GM12891 (cell line): ENCODE data around the gene TNS1.

ENCODE experiments used
- DNase-seq: peaks from one replicate; pipeline ENCODE4 v3.0.0; 2011; ENCODE audit warnings: low spot score; ENCODE audit not compliant: insufficient read length
- FAIRE-seq: peaks from 2 replicates; lab custom pipeline; 2011; peaks lifted over from hg19 to GRCh38; lab: Jason Lieb, UNC
- PAX5 ChIP-seq: IDR thresholded peaks from 2 replicates; pipeline ENCODE4 v1.6.1; 2011; ENCODE audit warnings: low read length, moderate library complexity, mild to moderate bottlenecking; ENCODE audit not compliant: insufficient read depth, severe bottlenecking
- POLR2A ChIP-seq: IDR thresholded peaks from 2 replicates; pipeline ENCODE4 v1.6.1; 2011; ENCODE audit warnings: low read depth, low read length, control low read depth
- POLR2AphosphoS5 ChIP-seq: IDR thresholded peaks from 2 replicates; pipeline ENCODE4 v1.6.1; 2011; ENCODE audit warnings: low read depth, low read length, control low read depth
- POU2F2 ChIP-seq: IDR thresholded peaks from 2 replicates; pipeline ENCODE4 v1.6.1; 2011; ENCODE audit warnings: low read depth, mild to moderate bottlenecking, control low read depth, low read length, moderate library complexity
- SPI1 ChIP-seq: IDR thresholded peaks from 2 replicates; pipeline ENCODE4 v1.6.1; 2011; ENCODE audit warnings: low read depth, low read length, control low read depth
- TAF1 ChIP-seq: IDR thresholded peaks from 2 replicates; pipeline ENCODE4 v1.6.1; 2011; ENCODE audit warnings: low read depth, low read length, control low read depth

Gene TNS1

GRCh38 chr2:218010140-218010983 is 7.6 kb upstream of the TNS1 start:
- TF ChIP-seq TAF1 = no peak
- DNase-seq = peak; percentile 82
- peak; percentile 74 for FAIRE-seq

- no peak for DNase-seq
- no peak for FAIRE-seq
- TF ChIP-seq PAX5 = no peak
- TF ChIP-seq POU2F2 = no peak
- no peak for TF ChIP-seq POLR2AphosphoS5
- TF ChIP-seq SPI1 = no peak
- TF ChIP-seq POLR2A = no peak
- no peak for TF ChIP-seq TAF1
Observed at GRCh38 chr2:218009765-218010139, 7.0 kb upstream of the TNS1 start.

DNA sequence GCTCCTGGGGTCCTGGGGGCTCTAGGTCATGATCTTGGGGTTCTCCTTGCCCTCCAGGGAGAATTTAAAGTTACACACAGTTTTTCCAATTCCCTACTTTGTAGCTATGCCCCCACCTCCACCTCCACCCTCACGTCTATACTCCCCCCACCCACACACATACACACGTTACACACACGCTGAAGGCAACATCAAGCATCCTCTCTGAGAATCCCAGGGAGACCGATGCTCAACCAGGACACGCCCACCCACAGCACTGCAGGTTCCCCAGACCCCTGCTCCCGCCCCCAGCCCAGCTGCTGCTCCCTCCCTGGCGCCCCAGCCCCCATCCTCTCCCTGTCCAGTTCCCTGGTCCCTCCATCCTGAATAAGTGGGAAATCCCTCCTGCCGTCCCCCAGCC is 6.4 kb upstream of the TNS1 start:
- TF ChIP-seq POLR2A (no peak), POU2F2 (no peak), PAX5 (no peak), SPI1 (no peak), TAF1 (no peak), POLR2AphosphoS5 (no peak)
- FAIRE-seq (no peak), DNase-seq (no peak)

GRCh38 chr2:218008060-218009040 is 5.6 kb upstream of the TNS1 start:
- DNase-seq = no peak
- FAIRE-seq = no peak
- TF ChIP-seq SPI1 (no peak), POLR2AphosphoS5 (no peak), PAX5 (no peak), POLR2A (no peak), POU2F2 (no peak), TAF1 (no peak)

- TF ChIP-seq POLR2A = no peak
- TF ChIP-seq SPI1 = no peak
- TF ChIP-seq POLR2AphosphoS5 = no peak
- TF ChIP-seq POU2F2 = no peak
- no peak for TF ChIP-seq PAX5
- TF ChIP-seq TAF1 = no peak
- FAIRE-seq (no peak), DNase-seq (no peak)
Observed at GRCh38 chr2:218006741-218007140, 3.9 kb upstream of the TNS1 start.

DNA sequence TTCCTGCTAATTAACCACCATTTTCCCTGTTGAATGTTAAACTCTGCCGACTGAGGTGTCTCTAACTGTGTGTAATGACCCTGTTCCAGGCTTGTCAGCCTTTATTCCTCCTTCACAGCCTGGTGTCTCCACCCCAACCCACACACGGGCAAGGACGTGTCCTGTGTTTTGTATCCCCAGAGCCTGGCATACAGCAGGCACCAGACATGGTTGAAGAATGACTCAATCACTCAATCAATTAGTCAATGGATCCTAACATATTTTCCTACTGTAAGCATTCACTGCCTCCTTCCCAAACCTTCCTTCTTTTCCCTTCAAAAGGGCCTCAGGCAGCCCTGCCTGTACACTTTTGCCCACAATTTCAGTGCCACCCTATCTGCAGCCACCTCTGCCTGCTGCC is 2.7 kb upstream of the TNS1 start:
- TF ChIP-seq PAX5 (no peak), POLR2AphosphoS5 (no peak), POU2F2 (no peak), POLR2A (no peak), TAF1 (no peak), SPI1 (no peak)
- DNase-seq (no peak), FAIRE-seq (no peak)

- FAIRE-seq (no peak), DNase-seq (no peak)
- TF ChIP-seq TAF1 (no peak), PAX5 (no peak), POU2F2 (no peak), POLR2AphosphoS5 (no peak), SPI1 (no peak), POLR2A (no peak)
Observed at GRCh38 chr2:218005028-218005427, 2.2 kb upstream of the TNS1 start.

DNA sequence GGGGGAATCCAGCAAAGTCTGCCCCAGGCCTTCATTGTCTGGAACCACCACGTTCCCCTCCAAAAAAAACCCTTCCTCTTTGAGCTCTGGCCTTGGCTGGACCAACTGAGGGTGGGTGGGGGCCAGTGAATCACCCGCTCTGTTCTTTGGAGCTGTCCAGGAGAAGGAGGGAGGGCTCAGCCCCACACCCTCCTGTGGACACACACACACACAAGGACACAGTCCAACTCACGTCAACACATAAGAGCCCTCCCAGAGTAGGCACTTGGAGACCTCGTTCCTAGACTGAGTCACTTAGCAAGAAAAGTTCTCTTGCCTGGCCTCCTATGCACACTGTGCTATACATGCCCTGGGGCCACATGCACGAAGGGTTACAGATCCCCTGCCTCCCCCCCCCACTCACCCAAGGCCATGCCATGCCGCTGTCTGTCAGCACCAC is 1.2 kb upstream of the TNS1 start:
- DNase-seq (no peak), FAIRE-seq (no peak)
- TF ChIP-seq TAF1 (no peak), POLR2A (no peak), SPI1 (no peak), POU2F2 (no peak), POLR2AphosphoS5 (no peak), PAX5 (no peak)

DNA sequence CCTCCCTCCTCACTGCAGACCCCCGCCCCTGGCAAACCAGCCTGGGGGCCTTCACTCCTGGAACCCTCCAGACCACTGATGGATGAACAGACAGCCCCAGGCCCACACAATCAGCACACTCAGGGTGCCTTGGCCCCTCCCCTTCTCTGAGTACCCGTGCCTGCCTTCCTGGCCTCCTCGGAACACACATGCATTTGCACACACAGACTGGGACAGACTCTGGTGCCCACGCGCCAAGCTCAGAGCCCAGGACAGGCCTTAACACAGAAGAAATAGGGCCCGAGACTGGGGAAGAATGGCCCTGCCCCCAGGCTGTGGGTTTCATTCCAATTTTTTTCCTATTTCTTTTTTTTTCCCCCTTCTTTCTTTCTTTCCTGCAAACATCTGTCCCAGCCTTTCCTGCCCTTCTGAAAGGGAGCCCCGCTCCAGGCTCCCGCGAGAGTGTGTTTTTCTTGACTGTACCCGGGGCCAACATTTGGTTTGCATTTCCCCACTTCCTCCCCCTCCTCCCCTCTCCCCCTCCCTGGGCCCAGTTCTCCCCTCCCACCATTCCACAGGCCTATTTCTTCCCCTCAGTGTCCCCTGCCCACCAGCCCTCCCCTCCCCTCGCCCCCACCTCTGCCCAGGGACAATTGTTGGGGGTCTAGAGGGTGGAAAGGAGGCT is 618 bp upstream of the TNS1 start:
- DNase-seq (no peak), FAIRE-seq (no peak)
- TF ChIP-seq POLR2A (no peak), SPI1 (no peak), POU2F2 (no peak), TAF1 (no peak), POLR2AphosphoS5 (no peak), PAX5 (no peak)
